Hindlimb muscle (tissue), 1 donor: Measurements from ENCODE around the gene MS4A14. TPM values are rescaled to one million over a fixed set of nuclear protein-coding genes. Genes with fewer than 3 reads are reported as not detected.
"Not testable (repeated sequence)": the region's sequence is repeated elsewhere in the genome, so short reads cannot be mapped to it uniquely, and the experiment has no call there.

Source experiments
- DNase-seq: peaks from one replicate; pipeline ENCODE4 v3.0.0-alpha.2; 2013
- polyA plus RNA-seq: library from polyadenylated mRNA; unstranded; fragments of 120-200 nt; gene quantifications from one replicate; pipeline ENCODE4 v1.2.1, GENCODE V29; 2013; ENCODE audit not compliant: insufficient read length

The MS4A14 gene
- polyA plus RNA-seq, 1 donor = 0.65 TPM

DNA sequence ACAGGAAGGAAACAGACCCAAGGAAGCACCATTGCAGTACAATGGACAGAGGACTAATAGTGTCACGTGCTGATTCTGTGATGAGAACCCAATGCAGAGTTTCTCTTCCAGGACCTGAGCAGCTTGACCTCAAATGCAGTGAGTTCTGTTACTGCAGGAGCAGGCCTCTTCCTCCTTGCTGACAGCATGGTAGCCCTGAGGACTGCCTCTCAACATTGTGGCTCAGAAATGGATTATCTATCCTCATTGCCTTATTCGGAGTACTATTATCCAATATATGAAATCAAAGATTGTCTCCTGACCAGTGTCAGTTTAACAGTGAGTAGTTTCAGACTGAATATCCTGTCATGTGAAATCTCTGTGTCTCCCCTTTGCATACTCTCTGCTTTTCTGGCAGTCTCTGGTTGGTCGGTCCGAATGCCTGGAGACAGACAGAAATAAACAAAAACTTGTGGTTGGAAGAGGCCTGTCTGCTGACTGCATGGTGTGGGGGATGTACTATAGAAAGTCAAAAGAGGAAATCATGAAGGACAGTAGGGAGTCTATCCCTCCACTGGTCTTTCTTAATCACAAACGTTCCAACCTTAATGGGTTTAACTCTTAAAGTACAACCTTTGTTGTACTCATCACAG lies 6.9 kb upstream of the MS4A14 start:
- DNase-seq = no peak

DNA sequence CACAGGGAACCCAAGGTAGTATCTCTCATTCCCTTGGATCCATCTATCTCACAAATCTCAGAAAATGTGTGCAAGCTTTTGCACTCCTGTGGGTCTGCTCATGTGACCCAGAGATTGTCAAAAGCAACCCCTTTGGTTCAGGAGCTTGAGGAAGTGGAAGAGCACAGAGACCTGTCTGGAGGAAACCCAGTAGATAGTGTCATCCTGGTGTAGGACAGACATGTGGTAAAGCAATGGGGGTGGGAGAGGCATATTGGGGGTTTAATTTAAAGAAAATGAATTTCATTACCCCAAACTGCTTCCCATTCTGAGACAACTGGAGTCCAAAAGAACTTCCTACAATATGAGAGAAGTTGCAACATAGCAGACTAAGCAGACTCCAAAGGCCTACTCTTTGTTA lies 5.8 kb upstream of the MS4A14 start:
- DNase-seq = no peak

DNA sequence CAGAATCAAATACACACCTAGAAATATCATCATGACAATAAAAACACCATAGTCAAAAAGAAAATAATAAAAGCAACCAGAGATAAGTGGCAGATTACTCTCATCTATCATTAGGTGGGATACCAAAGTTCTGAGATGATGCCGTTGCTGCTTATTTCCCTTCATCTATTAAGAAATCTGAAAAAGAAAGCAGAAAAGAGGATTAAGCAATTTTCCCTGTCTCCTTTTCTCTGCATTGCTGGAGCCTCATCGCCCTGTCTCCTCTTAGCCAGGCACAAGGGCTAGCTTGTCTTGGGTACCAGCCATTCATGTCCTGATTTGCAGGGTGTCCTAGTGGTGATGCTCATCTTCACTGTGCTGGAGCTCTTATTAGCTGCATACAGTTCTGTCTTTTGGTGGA lies 3.9 kb upstream of the MS4A14 start:
- no peak for DNase-seq

DNA sequence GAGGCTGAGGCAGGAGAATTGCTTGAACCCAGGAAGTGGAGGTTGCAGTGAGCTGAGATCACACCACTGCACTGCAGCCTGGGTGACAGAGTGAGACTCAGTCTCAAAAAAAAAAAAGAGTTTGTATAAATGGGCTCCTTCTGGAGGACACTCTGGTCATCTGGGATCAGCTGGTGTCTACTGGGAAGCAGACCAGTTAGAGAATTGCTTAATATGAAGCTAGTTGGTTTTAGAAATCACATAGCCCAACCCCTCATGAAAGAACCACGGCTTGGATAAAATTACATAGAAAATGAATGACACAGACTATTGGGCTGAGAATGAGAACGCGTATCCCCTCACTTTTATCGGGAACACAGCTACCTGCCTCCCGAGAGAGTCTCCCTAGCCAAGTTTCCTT lies 3.2 kb upstream of the MS4A14 start:
- DNase-seq = no peak

DNA sequence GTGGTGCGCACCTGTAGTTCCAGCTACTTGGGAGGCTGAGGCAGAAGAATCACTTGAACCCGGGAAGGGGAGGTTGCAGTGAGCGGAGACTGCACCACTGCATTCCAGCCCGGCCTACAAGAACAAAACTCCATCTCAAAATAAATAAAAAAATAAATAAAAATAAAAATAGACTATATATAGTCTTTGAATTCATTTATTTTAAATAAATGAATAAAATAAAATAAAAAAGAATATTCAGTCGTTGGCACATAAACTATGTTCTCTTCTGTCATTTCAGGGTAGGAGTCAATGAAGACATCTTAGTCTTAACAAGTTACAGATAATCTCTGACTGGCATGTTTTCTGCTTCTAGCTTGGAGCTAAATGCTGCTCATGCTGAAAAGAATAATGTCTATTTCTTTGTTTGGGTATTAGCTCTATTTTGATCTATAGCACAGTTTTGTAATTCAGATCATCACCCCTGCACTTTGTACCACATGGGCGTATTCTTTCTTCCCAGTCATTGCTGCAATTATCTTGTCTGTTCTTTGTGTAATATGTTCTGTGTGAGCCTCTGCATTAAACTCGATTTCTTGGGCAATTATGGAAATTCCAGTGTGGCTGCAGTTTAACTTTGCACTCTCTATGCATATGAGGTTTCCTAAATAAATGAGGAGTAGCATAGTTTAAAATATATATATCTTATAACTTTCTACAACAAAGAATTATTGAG lies 1.4 kb upstream of the MS4A14 start:
- no peak for DNase-seq

DNA sequence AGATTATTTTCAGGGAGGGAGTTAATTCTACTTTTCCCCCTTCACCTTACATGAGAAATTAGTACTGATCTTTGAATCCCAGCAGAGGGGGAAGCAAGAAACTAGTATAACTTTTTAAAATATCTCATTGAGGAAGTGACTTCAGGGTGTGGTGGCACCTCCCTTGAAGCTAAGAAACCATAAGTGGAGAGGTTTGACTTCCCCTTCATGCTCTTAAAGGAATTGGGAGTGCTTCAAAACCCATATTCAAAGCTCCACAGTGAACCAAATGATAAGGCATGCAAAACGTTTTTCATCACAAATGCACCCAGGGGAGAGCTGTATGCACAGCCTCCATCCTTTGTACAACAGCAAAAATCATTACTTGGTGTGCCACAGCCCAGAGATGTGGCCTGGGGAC lies 540 bp downstream of the MS4A14 start:
- no peak for DNase-seq

DNA sequence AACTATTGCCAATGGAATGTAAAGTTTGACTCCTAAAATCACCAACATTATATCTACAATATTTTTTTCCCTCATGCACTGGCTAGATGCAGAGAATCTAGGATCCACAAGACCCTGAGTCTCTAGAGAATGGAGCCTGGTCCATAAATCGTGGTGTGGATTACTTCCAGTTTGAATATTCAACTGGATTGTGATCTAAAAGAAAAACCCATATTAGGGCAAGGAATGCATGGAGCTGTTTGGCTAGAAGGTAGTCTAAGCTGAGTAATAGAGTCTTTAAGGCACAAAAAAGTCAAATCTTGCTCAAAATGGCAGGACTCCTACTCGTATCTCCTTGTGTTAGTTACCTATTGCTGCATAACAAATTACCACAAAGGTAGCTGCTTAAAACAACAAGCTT lies 23.8 kb downstream of the MS4A14 start:
- no peak for DNase-seq

DNA sequence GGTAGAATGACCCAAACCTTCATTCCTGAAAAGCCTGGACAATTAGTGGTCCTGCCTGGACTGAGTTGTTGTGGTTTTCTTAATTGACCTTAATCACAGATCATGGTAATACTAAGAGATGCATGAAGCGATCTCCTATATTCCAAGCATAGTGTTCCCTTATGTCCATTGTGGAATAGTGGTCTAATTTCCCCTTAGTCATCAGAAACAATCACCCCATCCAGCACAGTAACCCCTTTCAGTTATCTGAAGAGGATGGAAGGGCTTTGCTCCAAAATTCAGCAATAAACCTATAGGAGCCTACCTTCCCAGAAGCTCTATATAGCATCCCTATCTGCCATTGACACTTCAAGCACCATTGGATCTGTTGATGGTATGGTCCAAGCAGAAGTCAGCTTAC lies 26.4 kb downstream of the MS4A14 start:
- no peak for DNase-seq

DNA sequence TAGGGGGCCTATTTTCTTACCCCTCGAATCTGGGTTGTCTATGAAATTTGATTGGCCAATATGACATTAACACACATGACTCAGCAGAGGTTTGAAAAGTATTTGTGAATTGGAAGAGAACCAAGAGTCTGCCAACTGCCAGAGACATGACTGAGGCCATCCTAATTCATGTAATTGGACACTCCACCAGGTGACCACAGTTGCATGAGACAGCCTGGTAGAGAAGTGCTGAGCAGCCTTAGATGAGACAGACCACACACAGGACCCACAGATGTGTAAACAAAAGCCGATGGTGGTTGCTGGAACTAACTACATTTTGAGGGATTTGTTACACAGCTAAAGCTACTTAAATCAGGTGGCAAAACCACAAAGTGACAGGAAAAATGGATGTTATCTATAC lies 32.3 kb downstream of the MS4A14 start:
- DNase-seq = no peak

DNA sequence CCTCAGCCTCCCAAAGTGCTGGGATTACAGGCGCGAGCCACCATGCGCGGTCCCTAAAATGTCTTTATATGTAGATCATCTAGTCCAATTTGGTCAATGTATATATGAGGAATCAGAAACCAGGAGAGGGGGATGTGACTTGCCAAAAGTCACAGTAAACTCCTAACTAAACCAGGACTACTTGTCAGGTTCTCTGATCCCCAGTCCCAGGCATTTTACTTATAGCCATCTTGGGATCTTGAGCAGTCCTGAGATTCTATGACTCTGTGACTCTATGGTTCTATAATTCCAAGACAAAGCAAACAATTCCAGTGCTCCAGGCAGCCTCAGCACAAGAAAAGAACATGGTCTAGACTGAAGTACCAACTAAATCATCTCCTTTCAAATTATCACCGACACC lies 33.0 kb downstream of the MS4A14 start, which contains the start of gene MS4A5:
MS4A5 (plus strand) TSS at position 301 of the 400 bp plus-strand sequence. CDS start 103 bp downstream, outside the sequence.
- DNase-seq = no peak

DNA sequence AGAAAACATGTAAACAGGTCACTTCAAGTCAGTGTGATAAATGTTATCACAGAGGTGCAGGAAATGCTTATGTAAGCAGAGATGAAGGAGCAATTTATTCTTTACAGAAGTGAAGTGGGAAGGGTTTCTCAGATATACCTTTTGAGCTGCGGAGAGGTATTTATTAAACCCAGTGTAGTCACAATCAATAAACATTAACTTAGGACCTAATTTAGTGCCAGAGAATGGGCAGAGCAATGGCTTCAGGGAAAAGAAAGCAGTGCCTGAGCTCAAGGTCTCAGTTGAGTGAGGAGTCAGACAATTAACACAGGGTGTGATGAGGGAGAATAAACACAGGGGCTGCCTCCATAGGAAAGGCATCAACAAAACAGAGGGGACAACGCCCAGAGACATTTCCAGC lies 35.0 kb downstream of the MS4A14 start:
- DNase-seq = no peak

DNA sequence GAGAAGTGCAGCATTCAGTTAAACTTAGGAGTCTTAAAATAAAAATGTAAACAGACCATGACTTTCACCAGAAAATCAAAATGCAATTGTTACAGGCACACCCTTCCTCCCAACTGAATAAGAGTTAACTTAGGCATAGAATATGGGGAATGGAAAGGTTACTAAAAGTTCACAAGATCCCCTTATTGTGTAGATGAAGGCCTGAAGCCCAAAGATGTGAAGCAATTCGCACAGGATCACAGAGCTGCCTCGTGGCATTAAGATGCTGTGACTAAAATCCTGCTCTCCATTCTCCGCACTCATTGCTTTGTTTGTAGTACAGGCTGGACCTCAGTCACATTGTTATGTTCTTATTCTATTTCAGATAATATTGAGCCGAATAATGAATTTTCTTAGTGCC lies 37.1 kb downstream of the MS4A14 start:
- no peak for DNase-seq

DNA sequence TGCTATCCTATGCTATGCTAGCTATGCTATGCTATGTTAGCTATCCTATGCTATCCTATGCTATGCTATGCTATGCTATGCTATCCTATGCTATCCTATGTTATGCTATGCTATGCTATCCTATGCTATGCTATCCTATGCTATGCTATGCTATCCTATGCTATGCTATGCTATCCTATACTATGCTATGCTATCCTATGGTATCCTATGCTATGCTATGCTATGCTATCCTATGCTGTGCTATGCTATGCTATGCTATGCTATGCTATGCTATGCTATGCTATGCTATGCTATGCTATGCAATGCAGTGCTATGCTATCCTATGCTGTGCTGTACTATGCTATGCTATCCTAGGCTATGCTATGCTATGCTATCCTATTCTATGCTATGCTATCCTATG lies 50.8 kb downstream of the MS4A14 start:
- DNase-seq = no peak

DNA sequence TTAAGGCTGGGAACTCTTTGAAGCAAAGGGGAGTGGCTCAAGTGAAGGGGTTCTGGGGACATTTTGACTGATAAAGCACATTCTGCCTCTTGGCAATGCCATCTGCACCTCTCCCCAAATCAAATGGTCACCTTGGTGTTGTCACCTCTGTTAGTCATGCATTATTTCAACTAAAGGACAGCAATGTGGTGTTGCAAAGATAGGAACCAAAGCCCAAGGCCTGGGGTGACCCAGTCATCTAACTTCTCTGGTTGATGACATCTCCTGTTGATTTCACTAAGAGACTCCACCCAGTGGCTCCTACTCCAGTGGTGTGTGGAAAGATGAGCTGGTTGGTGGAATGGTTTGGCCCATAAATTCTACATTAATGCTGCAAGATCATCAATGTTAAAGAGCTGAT lies 51.6 kb downstream of the MS4A14 start:
- DNase-seq = no peak

DNA sequence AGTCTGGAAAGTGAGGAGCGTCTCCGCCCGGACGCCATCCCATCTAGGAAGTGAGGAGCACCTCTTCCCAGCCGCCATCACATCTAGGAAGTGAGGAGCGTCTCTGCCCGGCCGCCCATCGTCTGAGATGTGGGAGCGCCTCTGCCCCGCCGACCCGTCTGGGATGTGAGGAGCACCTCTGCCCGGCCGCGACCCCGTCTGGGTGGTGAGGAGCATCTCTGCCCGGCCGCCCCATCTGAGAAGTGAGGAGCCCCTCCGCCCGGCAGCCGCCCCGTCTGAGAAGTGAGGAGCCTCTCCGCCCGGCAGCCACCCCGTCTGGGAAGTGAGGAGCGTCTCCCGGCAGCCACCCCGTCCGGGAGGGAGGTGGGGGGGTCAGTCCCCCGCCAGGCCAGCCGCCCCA lies 54.9 kb downstream of the MS4A14 start:
- DNase-seq = not testable (repeated sequence)

DNA sequence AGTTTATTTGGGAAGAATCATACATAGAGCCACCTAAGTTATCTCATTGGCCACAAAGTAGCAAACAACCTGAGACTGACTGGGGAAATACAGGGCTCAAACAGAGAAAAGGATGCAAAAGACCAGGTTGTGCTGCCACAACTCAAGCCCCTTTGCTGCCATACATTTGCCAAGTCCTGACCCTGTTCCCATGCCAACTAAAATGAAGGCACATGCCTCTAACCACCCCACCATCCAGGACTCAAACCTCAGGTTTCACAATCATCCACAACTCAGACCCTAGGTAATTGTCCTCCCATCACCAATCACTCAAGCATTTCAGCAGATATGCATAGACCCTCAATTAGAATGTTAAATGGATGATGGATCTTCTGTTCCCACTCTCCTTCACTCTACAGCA lies 58.0 kb downstream of the MS4A14 start:
- DNase-seq = no peak

DNA sequence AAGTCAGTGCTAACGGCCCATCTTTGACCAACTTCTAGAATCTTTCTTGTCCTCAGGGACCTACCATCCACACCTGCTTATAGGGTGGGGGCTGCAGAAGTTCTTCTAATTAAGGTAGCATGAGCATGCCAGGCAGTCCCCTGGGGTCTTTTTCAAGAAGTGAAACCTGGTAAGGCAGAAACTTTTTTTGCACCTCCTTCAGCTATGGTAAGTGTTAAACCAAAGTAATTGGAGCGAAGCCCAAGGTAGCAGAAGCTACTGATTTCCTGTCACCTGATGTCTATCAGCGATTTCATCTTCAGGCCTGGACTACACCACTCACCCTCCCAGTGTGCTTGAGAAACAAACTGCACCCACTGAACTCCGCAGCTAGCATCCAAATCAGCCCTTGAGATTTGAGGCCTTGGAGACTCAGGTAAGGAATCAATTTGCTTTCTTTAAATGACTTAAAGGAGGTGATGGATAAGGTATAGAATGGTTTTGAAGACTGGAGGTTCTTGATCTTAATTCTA lies 59.3 kb downstream of the MS4A14 start, which contains the start of gene MS4A1:
MS4A1 (plus strand) TSS at position 317 of the 512 bp plus-strand sequence. CDS start 6,528 bp downstream, outside the sequence.
- DNase-seq = no peak

DNA sequence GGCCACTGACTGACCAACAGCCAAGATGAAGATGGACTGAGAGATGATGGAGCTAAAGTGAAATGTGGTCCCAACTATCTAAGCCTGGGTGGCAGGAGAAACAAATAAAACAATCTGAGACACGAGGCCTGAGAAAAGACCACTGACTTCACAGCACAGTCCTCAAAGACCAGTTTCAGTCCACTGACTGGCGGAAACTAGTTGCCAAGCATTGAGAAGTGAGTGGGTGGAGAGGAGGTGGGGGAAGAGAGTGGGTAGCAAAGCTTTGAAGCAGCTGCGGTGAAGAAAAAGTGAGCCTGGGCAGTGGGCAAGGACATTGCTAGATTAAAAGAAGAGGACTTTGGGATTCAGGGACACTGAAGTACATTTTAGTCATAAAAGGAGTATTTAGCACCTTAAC lies 61.3 kb downstream of the MS4A14 start:
- DNase-seq = no peak

DNA sequence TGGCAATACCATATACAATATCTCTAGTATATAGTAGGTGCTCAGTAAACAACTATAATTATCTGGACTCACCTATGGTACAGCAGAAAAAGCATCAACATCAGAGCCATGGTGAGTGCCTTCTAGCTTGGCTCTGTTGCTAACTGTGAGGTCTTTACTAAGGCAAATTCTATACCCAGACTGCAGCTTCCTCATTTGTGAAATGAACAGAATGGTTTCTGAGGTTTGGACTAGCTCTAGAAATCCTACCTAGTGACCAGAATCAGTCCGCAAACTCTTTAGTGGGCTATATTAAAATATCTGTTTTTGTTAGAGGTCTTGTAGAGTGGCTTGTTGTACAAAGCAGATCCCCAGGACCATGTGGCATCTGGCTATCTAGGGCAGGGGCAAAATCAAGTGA lies 63.1 kb downstream of the MS4A14 start:
- no peak for DNase-seq

Other genes starting within 250 kb of the MS4A14 start
- 31.4 TPM for gene MS4A6A, start 213.4 kb upstream of the MS4A14 start, polyA plus RNA-seq
- gene MS4A4E, start 153.3 kb upstream of the MS4A14 start, polyA plus RNA-seq = 2.0 TPM
- 7.9 TPM for gene MS4A4A, start 115.8 kb upstream of the MS4A14 start, polyA plus RNA-seq
- gene MS4A6E, start 69.2 kb upstream of the MS4A14 start, polyA plus RNA-seq = not detected
- 15.1 TPM for gene MS4A7, start 17.9 kb upstream of the MS4A14 start, polyA plus RNA-seq
- gene MS4A5, start 33.1 kb downstream of the MS4A14 start, polyA plus RNA-seq = not detected
- gene MS4A1, start 59.4 kb downstream of the MS4A14 start, polyA plus RNA-seq = 0.31 TPM
- not detected for gene MS4A12, start 96.3 kb downstream of the MS4A14 start, polyA plus RNA-seq
- gene MS4A13, start 118.9 kb downstream of the MS4A14 start, polyA plus RNA-seq = not detected